HG02588 (cell line): ENCODE measurements around the gene TM4SF5.

ENCODE experiments used
- ATAC-seq: cut with Tn5 transposase; IDR thresholded peaks from one replicate; pipeline ENCODE4 v1.9.1; 2021; ENCODE audit warnings: mild to moderate bottlenecking, moderate library complexity; ENCODE audit not compliant: unreplicated experiment

The TM4SF5 gene

DNA sequence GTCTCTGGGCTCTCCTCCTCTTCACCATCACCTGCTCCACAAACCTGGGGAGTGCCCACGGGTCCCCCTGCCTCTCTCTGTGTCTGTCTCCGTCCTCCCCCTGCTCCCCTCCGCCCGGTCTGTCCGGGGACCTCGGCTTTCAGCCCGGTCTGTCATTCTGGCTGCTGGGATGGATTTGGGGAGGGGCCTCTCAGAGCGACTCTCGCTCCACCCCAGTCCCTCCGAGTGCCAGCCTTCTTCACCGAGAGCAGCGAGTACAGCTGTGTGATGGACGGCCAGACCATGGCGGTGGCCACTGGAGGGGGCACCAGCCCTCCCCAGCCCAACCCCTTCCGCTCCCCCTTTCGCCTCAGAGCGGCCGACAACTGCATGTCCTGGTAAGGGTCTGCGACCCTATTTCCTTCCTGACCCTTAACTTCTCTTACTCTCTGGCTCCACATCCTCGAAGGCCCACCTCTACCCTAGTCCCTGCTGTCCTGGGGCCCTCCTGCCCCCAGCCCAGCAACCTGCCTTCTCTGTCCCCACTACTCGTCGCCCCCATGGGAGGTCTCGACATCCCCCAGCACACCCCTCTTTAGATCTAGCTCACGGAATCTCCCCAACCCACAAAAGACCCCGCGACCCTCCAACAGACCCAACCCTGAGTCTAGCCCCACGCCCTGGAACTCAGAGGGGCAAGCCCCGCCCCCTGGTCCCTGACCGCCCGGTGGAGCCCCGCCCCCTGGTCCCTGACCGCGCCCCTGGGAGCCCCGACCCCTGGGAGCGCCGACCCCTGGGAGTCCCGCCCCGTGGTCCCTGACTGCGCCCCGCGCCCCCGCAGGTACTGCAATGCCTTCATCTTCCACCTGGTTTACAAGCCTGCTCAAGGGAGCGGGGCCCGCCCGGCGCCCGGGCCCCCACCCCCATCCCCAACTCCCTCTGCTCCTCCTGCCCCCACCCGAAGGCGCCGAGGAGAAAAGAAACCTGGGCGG is 26.4 kb upstream of the TM4SF5 start:
- ATAC-seq: no peak

DNA sequence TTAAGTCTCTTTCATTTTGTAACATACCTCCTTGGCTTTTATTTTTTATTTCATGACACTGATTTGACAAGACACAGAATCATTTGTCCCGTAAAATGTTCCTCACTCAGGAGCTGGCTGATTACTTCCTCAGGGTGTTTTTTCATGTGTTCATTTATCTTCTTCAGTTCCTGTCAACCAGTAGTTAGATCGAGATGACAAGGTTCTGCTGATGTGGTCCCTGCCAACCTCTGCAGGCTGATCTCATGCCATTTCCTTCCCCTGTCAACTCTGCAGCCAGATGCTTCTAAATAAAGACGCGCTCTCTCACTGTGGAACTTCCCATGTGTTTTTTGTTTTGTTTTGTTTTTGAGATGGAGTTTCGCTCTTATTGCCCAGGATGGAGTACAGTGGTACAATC is 23.8 kb upstream of the TM4SF5 start:
- no peak for ATAC-seq

DNA sequence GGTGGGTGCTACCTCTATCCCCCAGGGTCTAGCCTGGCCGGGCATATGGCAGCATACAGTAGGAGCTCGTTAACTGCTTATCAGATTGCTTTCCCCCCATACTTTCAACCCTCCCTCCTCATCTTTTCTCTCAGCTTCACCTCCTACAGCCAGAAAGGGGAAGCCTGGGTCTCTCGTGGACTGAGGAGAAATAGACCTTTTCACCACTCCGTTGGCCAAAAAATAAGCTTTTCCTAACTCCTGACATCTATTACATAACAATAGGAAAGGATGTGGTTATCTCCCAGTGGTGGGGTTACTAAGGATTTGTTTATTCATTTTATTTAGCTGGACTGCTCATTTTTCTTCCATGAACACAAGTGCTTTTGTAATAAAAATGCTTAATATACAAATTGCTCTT is 23.0 kb upstream of the TM4SF5 start:
- no peak for ATAC-seq

DNA sequence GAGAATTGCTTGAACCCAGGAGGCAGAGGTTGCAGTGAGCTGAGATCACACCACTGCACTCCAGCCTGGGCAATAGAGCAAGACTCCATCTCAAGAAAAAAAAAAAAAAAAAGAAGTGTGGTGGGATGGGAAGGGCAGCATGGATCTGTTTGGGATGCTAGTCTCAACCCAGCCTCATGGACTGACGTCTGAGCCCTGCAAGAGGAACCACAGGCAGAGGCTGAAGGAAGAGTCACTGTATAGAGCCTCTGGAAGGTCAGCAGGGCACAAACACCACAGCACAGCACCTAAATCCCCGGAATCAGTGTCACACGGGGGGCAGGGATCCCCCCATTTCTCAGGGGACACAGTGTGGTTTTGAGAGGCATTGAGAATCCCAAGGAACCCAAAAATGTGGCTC is 21.1 kb upstream of the TM4SF5 start:
- ATAC-seq: no peak

DNA sequence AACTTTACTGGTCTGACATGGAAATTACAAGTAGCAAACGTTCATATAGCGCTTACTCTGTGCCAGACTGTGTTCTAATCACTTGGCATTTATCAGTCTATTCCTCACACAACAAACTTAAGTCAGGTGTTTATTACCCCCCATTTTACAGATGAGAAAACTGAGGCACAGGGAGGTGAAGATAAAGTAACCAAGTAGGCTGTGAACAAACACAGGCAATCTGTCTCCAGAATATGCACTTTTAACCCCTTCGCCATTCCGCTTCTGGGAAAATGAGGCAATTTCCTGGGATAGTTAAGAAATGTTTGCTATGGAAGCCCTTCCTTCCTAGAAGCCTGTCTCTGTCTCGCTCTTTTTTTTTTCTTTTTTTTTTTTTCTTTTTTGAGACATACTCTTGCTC is 19.8 kb upstream of the TM4SF5 start:
- no peak for ATAC-seq

DNA sequence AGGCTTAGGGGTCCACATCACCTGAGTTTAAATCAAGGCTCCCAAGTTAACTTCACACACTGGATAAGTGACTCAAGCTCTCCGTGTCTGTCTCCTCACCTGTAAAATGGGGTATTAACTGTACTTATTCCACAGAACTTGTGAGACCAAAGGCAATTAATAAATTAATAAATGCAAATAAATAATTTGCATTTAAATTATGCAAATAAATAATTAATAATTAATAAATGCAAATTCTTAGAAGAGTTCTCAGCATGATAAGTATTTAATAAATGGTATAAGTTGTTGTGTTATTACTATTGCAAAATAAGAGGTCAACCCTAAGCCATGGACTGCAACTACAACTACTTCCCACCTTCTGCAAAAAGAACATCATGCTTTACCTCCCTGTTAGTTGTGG is 18.3 kb upstream of the TM4SF5 start:
- ATAC-seq: no peak

DNA sequence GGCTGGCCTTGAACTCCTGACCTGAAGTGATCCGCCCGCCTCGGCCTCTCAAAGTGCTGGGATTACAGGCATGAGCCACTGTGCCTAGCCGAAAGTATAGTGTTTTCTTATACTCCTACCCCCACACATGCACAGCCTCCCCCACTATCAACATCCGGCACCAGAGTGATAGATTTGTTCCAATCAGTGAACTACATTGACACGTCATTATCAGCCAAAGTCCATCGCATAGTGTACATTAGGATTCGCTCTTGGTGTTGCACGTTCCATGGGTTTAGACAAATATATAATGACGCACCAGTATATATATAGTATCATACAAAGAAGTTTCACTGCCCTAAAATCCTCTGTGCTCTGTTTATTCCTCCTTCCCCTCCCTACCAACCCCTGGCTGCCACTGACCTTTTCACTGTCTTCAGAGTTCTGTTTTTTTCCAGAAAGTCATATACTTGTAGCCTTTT is 11.9 kb upstream of the TM4SF5 start:
- ATAC-seq: no peak

DNA sequence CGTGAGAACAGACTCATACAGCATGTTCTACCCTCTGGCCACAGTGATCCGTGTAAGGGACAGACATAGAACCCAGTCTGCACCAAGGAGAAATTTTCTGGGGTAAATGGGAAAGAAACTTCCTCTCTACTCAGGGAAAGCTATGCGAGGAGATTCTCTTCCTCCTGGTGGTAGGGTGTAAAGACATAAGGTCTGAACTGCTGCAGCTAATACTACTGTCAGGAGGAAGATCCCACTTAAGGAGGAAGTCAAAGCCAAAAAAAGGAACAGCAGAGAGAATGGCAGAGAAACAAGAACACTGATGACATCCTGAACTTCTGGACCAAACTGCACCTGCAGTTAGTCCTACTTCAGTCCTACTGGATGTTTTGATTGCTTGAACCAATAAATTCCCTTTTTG is 7.1 kb upstream of the TM4SF5 start:
- ATAC-seq: no peak

DNA sequence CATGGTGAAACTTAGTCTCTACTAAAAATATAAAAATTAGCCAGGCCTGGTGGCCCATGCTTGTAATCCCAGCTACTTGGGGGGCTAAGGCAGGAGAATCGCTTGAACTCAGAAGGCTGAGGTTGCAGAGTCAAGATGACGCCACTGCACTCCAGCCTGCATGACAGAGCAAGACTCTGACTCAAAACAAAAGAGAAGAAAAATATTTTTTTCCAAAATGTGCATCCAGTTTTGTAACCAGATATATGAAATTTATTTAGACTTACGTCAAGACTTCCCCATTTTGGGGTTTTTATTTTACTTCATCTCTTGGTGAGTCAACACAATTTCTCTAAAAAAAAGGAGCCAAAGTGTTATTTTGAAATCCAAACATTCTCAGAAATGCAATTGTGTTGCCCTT is 5.5 kb upstream of the TM4SF5 start:
- ATAC-seq: no peak

DNA sequence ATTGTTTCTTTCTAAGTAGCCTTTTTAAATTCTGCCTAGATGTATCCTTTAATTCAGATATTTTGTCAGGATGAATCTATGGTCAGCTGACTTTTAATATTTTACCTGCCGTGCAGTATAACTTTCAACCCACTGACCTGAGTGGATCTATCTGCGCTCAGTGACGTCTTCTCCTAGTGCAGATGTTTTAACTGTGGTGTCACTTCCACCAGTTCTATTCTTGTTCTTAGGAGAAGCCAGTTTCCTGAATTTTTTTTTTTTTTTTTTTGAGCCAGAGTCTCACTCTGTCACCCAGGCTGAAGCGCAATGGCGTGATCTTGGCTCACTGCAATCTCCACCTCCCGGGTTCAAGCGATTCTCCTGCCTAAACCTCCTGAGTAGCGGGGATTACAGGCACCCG is 5.0 kb upstream of the TM4SF5 start:
- ATAC-seq: no peak

DNA sequence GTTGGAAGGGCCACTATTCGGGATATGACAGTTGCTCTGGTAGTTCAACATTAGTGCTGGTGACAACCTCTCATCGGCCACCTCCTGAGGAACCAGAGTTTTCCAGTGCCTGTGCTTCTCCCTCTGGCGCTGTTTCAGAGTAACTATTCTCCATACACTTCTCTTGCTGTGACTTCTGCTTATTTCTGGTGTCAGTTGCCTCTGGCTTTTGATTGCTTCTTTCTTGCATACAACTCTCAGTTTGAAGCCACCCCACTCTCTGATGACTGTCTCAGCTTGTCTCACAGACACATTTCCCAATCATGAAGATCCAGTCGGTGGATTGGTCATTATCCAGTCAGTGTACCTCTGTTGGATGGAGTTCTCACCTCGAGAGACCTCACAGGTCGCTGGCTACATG is 3.4 kb upstream of the TM4SF5 start:
- ATAC-seq: no peak

DNA sequence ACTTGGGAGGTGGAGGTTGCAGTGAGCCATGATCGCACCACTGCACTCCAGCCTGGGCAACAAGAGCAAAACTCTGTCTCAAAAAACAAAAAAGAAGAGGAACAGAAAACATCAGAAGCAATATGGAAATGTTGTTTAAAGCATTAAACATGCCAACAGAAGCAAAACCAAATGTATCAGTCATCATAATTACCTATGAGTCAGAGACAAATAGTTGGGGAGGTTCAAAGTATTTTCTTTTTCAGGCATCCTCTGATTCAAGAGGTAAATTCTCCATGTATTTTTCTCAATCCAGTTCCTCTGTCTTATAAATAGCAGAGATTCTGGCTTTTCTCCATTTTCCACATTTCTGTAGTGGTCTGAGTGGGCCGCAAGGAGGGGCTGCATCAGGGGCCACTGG is 2.1 kb upstream of the TM4SF5 start:
- no peak for ATAC-seq

DNA sequence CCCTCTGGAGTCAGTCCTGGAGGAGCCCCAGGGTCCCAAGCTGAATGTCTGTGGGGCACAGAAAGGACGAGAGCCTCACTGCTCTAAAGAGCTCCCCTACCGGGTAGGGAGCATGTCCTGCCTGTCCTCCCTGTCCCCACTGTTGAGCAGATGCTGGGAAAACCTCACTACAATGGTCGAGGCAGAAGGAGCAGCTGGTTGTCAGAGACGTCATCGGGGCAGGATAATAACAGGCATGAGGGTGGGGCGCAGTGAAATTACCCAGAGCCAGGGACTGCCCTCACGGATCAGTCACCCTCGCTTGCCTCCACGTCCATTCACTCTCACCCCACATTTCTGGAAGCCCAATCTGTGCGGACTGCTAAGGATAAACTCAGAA is 538 bp downstream of the TM4SF5 start:
- no peak for ATAC-seq

DNA sequence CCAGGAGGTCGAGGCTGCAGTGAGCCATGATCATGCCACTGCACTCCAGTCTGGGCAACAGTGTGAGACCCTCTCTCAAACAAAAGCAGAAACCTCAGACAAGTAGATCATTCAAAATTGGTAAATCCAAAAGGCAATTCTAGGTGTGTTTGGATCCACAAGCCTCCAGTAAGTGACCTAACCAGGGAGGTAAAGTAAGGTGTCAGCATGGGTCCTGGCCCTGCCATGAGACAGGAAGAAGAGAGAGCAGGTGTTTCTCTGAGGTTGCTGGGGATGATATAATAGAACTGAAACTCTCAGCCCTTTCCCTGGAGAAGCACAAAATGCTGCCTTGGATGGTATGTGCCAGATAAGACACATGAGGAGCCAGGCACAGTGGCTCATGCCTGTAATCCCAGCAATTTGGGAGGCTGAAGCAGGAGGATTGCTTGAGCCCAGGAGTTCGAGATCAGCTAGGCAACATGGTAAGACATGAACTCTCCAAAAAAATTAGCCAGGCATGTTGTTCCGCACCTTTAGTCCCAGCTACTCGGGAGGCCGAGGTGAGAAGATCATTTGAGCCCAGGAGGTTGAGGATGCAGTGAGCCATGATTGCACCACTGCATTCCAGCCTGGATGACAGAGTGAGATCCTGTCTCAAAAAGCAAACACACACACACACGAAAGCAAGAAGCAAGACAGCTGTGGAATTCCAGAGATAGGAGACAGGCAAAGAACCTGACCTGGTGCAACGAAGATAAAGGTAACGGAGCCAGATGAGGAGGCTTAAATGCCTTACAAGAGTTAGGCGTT is 6.5 kb downstream of the TM4SF5 start:
- ATAC-seq: no peak

DNA sequence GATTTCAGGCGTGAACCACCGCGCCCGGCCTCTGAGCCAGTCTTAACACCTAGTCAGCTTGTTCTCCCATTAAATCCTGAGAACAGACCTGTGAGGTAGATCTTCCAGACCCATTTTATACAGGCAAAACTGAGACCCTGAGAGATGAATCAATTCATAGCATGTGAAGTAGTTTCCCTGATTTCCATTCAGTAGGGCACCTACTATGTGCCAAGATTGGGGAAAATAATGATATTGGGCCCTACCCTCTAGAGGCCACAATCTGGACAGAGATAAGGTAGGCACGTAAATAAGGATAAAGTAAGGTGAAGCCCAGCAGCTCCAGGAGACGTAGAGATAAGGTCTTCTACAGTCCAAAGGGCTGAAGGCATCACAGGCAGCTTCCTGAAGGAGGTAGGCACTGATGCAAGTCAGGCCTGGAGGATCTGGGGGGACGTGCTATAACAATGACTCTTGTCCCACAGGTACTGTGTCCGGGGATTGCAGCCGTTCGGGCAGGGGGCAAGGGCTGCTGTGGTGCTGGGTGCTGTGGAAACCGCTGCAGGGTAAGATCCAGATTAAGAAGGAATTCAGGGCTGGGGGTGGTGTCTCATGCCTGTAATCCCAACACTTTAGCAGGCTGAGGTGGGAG is 8.8 kb downstream of the TM4SF5 start:
- no peak for ATAC-seq

DNA sequence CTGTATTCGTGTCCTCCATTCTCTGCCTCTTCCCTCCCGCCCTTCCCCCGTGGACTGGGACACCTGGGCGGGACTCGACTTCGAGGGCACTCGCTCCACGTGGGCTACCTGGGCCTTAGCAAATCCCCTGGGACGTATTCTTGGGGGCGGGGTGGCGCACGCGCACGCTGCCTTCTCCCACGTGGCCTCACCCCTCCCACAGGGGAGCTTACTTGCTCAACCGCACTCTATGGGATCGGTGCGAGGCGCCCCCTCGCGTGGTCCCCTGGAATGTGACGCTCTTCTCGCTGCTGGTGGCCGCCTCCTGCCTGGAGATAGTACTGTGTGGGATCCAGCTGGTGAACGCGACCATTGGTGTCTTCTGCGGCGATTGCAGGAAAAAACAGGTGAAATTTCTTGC is 11.0 kb downstream of the TM4SF5 start:
- ATAC-seq: no peak

DNA sequence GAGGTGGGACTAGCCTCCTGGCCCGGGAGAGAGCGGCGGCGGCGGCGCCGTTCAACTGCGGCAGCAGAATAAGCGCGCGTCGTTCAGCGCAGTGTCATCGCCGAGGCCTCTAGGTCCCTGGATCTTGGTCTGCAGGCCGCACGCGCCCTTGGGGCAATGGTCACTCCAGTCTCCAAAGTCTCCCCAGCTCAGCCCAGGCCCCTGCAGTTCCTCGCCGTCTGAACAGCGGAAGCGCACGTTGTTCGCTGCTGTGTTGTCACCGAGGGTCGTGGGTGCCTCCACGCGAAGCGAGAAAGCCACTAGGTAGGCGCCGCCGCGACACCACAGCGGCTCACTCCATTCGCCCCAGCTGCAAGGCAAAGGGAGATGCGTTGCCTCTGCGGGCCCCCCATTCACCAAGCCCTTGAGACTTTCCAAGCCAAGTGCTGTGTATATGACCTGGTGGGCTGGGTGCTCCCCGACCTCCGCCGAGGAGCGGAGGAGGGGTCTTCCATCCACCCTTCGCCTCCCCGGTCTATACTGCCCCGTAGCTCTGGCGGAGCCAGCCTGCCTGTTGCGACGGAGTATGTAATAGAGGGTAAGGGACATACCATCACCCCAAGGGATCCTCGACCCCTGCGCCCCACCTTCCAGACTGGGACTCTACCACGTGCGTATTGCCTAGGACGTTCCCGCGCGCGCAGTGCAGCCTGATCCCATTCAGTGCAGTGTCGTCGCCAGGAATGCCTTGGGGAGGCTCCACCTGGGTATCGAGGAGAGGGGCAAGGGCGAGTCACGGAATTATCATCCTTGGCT is 13.8 kb downstream of the TM4SF5 start:
- no peak for ATAC-seq

DNA sequence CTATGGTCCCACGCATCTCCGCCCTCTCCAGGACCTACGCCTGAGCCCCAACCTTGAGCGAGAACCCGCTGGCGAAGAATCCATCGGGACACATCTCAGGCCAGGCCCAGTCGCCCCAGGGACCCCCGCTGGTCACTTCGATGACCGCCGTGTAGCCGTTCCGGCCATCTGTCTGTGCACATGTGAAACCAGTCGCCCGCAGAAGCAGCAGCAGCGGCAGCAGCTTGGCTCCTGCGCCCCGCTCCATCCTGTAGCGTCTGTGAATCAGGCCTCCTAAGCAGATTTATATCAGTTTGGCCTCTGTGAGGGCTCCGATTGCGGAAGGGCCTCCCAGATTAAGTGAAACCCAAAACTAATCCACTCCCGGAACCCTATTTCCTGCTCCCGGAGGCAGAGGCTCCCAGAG is 14.4 kb downstream of the TM4SF5 start, which contains the start of gene VMO1:
VMO1 (minus strand) TSS at position 259 of the 406 bp plus-strand sequence; CDS start at position 247, 12 bp downstream.
- ATAC-seq: no peak

DNA sequence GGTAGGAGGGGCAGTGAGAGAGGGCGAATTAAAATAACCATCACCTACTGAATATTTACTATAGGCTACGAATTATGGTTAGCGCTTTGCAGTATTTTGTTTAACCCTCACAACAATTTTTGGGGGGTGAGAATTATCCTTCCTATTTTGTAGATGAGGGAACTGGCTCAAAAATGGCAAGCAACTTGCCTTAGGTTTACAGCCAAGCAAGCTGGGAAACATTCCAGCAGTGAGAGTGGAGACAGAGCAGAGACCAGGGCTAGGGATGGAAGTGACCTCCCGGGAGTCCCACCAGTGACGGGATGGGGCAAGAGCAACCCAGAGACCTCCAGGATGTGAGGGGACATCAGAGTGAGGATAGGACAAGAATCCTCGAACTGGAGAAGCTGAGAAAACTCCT is 14.8 kb downstream of the TM4SF5 start:
- ATAC-seq: no peak

DNA sequence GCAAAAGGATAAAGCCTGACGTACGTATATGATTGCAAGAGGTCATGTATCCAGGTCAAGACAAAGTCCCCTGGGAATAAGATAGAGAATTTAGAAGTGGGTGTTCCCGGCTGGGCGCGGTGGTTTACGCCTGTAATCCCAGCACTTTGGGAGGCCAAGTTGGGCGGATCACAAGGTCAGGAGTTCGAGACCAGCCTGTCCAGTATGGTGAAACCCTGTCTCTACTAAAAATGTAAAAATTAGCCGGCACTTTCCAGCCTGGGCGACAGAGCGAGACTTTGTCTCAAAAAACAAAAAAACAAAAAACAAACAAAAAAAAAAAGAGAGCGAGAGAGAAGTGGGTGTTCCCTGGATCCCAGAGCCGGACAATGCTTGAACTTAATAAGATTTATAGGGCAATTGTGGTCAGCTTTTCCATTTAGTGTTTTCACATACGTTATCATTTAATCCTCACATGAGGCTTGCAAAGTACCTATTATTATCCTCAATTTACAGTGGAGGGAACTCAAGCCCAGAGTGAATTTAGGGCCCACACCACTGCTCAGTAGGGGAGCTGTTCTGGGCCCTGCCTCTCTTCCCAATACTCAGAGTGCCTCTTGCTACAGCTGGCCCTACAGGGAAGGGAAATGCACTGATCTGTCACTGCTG is 16.6 kb downstream of the TM4SF5 start:
- no peak for ATAC-seq
